Measurements from ENCODE around the gene SELENOI. TPM values are rescaled to one million over a fixed set of nuclear protein-coding genes. Genes with fewer than 3 reads are reported as not detected.
"Not testable (repeated sequence)": the region's sequence is repeated elsewhere in the genome, so short reads cannot be mapped to it uniquely, and the experiment has no call there.

The SELENOI gene, protein sequence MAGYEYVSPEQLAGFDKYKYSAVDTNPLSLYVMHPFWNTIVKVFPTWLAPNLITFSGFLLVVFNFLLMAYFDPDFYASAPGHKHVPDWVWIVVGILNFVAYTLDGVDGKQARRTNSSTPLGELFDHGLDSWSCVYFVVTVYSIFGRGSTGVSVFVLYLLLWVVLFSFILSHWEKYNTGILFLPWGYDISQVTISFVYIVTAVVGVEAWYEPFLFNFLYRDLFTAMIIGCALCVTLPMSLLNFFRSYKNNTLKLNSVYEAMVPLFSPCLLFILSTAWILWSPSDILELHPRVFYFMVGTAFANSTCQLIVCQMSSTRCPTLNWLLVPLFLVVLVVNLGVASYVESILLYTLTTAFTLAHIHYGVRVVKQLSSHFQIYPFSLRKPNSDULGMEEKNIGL
- total RNA-seq: 11.7 and 12.5 TPM in 2 replicates

DNA sequence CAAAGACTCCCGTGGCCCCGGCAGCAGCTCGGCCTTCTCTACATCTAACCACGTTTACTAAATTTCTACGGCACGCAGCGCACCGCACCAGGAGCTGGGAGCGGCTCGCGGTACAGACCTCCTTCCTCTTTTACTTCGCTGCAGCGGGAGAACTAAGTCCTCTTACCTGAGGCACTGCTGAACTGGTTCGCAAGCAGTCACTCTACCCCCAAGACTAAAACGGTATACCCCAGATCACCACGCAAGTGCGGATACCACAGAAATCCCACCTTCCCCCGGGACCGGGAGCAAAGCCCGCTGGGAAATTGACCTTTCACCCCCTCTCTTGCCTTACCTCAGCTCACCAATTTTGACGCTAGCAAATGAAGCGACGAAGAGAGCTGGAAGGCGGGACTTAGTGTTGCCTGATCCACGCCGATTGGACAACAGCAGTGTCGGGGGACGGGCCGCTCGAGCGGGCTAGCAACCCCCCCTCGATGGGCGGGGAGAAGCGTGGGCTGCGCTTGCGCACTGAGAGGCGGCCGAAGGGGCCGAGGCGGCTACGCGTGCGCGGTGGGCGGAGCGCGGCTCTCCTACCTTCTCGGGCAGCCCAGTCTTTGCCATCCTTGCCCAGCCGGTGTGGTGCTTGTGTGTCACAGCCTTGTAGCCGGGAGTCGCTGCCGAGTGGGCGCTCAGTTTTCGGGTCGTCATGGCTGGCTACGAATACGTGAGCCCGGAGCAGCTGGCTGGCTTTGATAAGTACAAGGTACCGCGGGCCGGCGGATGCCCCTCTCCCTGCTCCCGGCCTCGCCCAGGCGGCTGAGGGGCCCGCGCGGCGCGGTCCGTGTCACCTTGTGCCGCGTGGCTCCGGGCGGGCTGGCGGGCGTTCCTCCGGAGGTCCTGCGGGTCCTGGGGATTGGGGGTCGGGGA lies at the start of gene SELENOI:
SELENOI (plus strand) TSS at position 599 of the 909 bp plus-strand sequence; CDS start at position 689, 90 bp downstream.
- peak; percentile 97 for DNase-seq (ENCODE audit: extremely low read depth, low read depth, low spot score)

DNA sequence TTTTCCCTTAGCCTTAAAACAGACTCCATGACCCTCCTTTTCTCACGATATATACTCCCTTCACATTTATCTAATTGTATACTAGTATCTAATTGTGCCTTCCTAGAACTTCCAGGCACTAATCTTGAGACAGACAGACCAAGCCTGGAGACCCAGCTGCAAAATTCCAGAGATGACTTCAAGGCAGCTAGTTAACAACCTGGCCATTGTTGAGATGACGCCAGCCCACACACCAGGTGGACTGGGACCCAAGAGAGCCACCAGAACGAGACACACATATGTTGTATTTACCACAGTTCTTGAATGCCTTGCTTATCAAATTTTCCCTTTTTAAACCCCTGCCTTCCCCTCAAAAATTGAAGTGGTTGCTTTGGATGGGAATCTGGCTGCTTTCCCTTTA lies 48.9 kb upstream of the SELENOI start:
- DNase-seq (ENCODE audit: extremely low read depth, low read depth, low spot score): no peak

DNA sequence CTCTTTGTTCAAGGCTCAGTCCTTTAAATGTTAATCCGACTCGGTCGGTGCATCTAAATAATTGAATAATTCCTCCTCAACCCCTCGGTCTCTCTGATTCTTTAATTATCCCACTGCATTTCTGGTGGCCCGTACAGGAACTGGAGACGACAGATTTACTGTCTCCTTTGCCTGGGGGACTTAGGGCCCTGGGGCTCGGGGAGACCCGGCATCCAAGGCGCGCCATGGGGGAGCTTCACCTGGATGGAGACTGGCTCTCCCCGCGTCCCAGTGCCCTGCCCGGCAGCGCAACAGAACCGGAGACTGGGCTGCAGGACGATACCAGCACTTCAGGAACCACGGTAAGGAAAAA lies 47.7 kb upstream of the SELENOI start:
- no peak for DNase-seq (ENCODE audit: extremely low read depth, low read depth, low spot score)

DNA sequence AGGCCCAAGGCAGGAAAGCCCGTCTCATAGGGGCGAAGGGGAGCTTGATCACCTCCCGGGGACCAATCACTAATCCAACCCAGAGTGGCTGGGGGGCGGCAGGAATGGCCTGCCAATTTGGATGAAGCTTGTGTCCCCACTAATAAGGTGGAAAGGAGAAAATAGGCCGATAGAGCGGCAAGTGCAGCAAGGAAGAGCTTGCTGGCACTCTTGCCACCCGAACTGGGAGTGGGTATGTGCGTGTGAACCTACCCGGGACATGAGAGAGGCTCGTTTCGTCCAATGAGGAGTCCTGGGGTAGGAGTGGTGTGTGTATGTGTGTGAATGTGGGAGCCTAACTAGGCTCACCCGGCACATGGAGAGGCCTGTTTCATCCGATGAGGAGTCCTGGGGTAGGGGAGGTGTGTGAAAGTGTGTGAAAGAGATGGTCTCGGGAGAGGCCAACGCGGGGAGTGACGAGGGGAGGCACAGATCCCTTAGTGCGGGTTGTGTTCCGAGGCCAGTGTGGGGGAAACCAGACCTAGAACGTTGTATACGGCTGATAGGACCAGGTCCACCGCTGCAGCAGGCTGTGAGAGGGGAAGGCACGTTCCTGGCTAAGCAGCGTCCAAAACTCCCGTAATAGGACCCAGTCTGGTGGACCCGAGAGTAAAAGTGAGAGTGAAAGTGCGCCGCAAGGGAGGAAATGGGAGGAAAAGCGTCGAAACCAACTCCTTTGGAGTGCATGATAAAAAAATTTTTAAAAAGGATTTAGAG lies 47.1 kb upstream of the SELENOI start:
- no peak for DNase-seq (ENCODE audit: extremely low read depth, low read depth, low spot score)

DNA sequence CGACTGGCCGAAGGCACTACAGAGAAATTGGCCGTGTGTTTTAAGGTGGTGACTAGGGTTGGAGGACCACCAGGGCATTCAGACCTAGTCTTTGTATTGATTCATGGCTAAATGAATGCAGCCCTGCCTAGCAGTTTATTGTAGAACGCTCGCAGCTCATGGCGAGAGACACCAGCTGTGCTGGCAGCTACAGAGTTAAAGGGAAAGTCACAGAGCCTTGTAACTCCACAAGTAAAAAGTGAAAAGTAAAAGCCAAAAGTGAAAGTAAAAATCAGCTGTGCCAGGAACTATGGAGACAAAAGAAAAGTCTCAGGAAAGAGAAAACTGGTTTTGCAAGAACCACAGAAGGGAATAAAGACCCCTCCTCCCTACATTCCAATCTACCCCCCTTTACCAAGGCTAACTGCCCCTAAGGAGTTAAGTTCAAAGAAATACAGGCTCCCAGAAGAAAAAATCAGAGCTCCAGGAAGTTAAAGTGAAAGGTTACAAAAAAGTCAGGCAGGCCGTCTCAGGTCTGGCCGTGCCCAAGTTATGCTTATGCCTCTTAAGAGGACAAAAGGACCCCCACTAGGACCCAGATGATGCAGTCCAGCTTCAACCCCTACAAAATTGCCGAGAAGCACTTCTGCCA lies 46.4 kb upstream of the SELENOI start:
- peak; percentile 33 for DNase-seq (ENCODE audit: extremely low read depth, low read depth, low spot score)

DNA sequence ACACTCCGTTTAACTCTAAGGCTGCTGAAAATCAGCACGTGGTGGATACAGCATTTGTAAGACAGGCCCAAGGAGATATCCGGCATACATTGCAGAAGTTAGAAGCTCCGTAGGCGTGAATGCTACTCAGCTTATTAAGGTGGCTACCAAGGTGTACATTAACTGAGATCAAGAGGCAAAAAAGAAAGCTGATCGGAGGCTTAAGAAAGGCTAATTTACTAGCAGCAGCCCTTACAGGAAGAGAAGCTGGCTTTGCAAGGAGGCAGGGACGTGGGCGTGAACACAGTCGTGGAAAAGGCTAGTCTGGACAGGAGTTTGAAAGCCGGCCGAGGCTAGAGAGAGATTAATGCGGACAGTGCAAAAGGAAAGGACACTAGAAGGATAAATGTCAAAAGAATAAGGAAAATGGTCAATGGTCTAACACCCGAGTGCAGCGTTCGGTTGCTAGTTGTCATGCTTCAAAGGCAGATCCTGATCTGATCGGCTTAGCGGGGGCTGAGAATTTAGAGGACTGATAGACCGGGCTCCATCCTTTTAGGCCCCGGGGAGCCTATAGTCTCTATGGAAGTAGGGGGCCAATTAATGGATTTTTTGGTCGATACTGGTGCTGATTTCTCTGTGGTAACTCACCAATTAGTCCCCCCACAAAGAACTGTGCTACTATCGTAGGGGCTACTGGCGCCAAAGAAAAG lies 45.6 kb upstream of the SELENOI start:
- peak; percentile 12 for DNase-seq (ENCODE audit: extremely low read depth, low read depth, low spot score)

DNA sequence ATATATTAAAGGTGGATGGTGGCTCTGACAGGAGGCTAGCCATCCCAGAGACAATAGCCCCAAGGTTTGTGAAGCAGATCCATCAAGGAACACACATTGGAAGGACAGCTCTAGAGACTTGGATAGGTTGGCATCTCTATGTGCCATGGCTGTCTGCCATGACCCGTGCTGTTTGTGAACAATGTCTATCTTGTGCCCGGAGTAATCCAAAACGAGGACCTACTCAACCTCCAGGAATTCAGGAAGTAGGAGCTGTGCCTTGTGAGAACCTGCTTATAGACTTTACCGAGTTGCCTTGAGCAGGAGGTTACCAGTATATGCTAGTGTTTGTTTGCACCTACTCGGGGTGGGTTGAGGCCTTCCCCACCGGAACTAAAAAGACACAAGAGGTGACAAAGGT lies 43.1 kb upstream of the SELENOI start:
- no peak for DNase-seq (ENCODE audit: extremely low read depth, low read depth, low spot score)

DNA sequence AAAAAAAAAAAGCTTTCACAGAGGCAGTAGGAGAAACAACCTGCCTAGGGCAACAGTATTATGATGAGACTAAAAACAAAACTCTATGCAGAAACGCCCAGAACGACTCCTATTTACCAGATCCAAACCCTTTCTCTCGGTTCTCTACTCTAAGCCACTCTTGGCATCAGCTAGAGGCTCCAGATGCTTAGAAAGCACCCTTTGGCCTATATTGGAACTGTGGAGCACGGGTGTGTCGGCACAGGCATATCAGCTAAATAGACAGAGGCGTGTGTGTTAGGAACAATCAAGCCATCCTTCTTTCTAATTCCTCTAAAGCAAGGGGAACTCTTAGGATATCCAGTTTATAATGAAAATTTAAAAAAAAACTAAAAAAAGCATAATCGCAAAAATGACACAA lies 40.8 kb upstream of the SELENOI start:
- not testable (repeated sequence) for DNase-seq (ENCODE audit: extremely low read depth, low read depth, low spot score)

DNA sequence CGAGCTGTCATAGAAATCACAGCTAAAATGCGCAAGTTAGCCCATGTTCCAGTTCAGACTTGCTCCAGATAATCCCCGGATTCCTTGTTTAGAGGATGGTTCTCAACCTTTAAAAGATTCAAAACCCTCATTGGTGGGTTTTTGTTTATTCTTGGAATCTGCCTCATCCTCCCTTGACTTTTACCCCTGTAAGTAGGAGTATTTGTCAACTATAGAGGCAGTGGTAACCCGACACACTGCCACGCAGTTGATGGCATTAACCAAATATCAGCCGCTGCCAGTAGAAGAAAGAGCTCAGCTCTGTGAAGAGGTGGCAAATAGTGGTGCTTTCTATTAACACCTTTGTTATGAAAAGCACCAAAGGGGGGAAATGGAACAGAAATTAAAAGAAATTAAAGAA lies 40.4 kb upstream of the SELENOI start:
- DNase-seq (ENCODE audit: extremely low read depth, low read depth, low spot score): no peak

DNA sequence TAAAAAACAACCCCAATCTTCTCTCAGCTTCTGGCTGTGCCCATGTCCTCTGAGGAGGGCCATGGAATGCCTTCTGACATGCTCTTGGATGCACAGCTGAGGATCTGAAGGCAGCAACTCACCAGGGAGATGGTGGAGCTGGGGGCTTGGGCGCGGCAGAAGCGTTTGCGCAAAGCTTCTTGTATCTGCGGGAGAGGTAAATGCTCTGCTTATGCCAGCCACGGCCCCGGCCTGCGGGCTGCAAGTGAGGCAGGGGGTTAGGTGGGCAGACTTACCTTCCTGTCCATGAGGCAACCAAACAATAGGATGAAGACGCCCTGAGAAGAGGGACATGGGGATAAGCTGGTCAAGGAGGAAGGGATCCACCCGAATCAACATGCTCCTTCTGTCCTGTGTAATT lies 36.0 kb upstream of the SELENOI start:
- DNase-seq (ENCODE audit: extremely low read depth, low read depth, low spot score): no peak

DNA sequence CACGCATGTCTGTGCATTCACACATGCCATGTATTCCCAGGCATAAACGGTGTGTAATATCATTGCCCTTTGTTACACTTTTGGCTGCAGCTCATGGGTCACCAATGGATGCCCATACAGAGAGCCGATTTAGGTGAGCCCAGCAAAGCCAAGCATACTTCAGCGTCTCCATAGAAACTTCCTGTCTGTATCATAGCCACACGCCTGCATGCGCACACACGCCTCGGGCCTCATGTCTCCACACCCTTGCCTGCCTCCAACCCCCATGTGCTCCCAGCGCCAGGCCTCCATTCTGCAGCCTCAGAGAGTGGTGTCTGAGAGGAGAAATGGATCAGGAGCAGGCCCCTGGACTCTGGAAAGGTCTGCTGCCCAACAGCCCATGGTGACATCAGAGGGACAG lies 33.5 kb upstream of the SELENOI start:
- DNase-seq (ENCODE audit: extremely low read depth, low read depth, low spot score): no peak

DNA sequence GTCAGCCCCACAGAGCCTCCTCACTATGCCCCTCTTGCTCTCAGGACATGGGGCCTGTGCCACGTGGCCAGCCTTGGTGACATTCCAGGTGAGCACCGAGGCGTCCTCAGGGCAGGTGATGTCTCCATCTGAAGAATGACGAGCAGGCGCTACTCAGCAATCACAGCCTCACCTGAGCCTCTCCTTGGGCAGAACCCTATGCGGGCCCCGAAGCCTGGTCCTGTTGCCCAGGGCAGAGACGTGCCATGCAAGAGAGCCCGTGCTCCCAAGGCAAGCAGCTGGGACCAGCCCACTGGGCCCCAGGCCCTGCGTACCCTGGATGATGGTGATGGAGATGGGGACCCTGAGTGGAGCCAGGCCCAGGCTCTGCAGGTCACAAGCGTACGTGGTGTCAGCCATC lies 32.5 kb upstream of the SELENOI start:
- no peak for DNase-seq (ENCODE audit: extremely low read depth, low read depth, low spot score)

DNA sequence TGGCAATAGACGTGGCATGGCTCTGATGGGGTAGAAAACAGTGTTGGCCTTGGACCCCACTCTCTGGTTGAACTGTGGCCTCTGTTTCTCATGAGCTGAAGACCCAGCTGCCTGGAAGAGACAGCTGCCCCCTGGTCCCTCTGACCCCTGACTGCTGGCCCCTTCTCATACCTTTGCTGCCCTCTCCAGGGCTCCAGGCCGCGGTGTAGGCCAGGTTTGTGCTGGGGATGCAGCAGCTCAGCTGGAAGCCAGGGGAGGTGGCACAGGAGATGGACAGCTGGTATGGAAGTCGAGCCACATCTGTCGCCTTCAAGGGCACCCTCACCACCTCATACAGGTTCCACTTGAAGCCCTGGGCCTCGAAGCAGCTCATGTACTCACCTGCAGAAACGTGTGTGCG lies 31.7 kb upstream of the SELENOI start:
- DNase-seq (ENCODE audit: extremely low read depth, low read depth, low spot score): no peak

DNA sequence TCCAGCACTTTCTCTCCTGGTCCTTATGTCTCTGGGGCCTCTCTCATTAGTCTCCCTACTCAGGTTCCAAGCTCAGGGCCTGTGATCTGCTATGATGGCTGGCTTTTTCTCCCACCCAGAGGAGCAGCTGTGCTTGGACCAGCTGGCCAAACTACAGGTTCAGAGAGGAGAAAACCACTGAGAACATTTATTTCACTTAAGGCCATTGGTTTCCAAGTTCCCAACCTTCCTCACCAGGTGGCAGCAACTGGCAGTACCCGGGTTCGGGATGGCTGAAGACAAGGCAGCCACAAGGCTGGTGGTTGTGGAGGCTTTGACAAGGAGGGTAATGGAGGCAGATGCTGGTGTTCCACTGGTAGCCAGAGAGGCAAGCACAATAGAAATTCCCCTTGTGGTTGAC lies 29.9 kb upstream of the SELENOI start:
- no peak for DNase-seq (ENCODE audit: extremely low read depth, low read depth, low spot score)

DNA sequence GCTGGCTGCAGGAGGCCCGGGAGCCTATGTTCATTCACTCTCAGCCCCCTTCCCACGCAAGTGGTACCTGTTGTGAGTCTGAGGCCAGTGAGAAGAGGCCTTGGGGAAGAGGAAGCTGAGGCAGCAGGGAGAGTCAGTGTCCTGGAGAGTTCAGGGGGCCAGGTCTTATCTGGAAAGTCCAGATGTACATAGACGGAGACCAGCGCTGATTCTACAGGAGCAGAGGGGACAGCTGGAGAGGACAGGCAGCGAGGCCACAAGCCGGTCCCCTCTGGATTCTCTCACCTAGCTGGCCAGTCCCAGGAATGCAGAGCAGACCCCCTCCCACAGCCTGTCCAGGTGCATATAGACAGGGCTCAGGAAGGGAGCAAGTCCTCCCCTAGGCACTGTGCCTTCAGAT lies 29.1 kb upstream of the SELENOI start:
- no peak for DNase-seq (ENCODE audit: extremely low read depth, low read depth, low spot score)

DNA sequence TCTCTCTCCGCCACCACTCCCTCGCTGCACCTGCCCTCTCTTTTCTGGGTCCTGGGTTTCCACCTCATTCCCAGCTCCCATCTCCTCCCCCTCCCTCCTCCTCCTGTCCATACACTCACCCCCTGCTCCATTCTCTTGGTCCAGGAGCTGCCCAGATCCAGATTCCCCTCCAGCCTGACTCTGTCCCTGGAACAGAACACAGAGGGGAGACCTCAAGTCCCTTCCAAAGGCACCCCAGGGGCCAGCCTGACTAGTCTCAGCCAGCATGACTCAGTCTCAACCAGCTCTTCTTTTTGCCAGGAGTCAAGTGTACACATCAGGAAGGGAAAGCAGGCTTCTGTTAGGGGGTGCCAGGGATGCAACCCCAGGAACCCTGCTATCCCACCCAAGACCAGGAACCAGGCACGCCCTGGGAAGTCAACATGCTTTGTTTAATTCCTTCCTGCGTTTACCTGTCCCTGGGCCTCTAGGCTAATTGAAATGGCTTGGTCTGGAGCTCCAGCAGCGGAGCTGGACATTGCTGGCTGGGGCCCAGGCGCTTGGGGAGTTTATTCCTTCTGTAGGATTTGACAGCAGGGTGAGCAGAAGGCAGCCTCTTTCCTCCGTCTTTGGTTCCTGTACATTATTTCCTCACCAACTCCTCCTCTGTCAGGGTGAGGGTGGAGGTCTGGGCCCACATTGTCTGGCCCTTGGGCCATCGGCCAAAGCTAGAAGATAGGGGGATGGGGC lies 28.4 kb upstream of the SELENOI start:
- DNase-seq (ENCODE audit: extremely low read depth, low read depth, low spot score): no peak

DNA sequence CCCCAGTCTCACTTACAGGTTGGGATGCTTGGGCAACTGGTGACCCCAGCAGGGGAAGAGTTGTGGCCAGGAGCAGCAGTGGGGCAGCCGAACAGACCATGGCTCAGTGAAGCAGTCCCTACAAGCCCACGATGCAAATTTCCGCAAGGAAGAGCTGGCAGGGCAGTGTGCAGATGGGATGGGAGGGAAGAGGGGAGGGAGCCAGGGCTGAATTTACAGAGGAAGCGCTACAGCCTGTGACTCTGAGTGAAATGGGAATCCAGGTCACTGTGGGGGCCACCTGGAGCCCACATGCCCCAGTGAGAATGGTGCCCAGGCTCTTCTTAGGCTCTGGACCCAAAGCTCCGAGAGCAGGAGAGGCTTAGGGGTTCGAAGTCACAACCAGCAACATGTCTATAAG lies 27.0 kb upstream of the SELENOI start:
- no peak for DNase-seq (ENCODE audit: extremely low read depth, low read depth, low spot score)

DNA sequence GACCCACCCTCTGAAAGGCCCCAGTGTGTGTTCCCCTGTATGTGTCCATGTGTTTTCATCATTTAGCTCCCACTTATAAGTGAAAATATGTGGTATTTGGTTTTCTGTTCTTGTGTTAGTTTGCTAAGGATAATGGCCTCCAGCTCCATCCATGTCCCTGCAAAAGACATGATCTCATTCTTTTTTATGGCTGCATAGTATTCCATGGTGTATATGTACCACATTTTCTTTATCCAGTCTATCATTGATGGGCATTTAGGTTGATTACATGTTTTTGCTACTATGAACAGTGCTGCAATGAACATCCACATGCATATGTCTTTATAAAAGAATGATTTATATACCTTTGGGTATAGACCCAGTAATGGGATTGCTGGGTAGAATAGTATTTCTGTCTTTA lies 21.5 kb upstream of the SELENOI start:
- DNase-seq (ENCODE audit: extremely low read depth, low read depth, low spot score): not testable (repeated sequence)

DNA sequence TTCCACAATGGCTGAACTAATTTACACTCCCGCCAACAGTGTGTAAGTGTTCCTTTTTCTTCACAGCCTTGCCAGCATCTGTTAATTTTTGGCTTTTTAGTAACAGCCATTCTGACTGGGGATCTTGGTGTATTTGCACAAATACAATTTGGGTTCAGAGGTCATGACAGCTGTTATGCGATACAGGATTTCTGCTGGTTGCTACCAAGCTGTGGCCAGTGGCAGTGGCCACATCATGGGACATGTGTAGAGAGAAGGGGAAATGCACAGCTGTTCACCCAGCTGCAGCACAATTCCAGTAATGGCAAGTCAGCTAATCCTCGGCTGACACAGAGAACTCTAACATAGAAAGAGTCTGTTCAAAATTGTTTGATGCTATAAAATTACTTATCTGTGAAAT lies 21.0 kb upstream of the SELENOI start:
- DNase-seq (ENCODE audit: extremely low read depth, low read depth, low spot score): no peak

DNA sequence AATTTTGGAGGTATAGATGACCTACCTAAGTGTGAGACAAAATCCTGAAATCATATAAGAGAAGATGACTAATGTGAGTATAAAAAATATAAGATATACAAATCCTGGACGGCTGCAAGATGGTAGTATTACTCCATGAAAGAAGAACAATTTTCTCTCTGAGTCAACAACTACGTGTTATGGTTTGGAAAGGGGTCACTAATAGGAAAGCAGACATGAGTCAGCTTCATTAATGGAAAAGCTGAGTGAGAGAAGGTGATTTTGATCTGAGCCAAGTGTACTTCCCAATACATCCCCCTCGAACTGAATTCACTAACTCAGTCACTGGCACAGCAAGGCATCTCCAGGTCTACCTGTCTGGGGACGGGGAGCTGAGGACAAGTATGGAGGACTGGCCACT lies 20.1 kb upstream of the SELENOI start:
- no peak for DNase-seq (ENCODE audit: extremely low read depth, low read depth, low spot score)

All from glomerular endothelial cell (primary cell).